K562 (cell line): ENCODE results near the gene BCAN. TPM values are rescaled to one million over a fixed set of nuclear protein-coding genes. Genes with fewer than 3 reads are reported as not detected.

Experiments
- ATAC-seq: fragments of 200-7000 bp; cut with Tn5 transposase; 3 replicates; pipeline ENCODE4 v1.9.1; 2020; ENCODE audit warnings: moderate library complexity
- BruUV-seq: library from RNA; stranded (reverse); fragments of 400-500 nt; replicated peaks from 2 replicates; lab custom pipeline; 2021; lab: Mats Ljungman, UMichigan
- CTCF ChIA-PET: fragments of 300-600 bp; formaldehyde crosslinking; extraction: SDS; loops from one replicate; lab custom pipeline; 2021; ENCODE audit warnings: low intra/inter-chr PET ratio; lab: Yijun Ruan, JAX
- POLR2A ChIA-PET: fragments of 300-600, 350-650 bp; sonication (Branson Sonifier 250); formaldehyde crosslinking; extraction: SDS; loops from one replicate; lab custom pipeline; 2021; ENCODE audit warnings: antibody characterized with exemption, inconsistent platforms; lab: Yijun Ruan, JAX
- DNase-seq, 4 experiments: peaks; one replicate each; pipeline versions ENCODE4 v3.0.0 to v3.0.0-alpha.2; 2011 to 2018; ENCODE audit warnings: low spot score in 3 of 4, mixed read lengths in 3 of 4; ENCODE audit errors: extremely low read depth in 1 of 4
- FAIRE-seq: peaks from 2 replicates; lab custom pipeline; 2011; peaks lifted over from hg19 to GRCh38; lab: Jason Lieb, UNC
- H2AFZ ChIP-seq: 2 replicates; pipeline ENCODE4 v1.6.0; 2011; ENCODE audit warnings: low read depth, low read length, control low read depth, inconsistent platforms
- H3K27ac ChIP-seq: fragments of 200-600 bp; 3 replicates; pipeline ENCODE4 v1.8.0; 2011; ENCODE audit warnings: low read depth, mild to moderate bottlenecking, control low read depth, inconsistent platforms, low read length, moderate library complexity, mixed read lengths; ENCODE audit errors: extremely low read depth
- H3K27me3 ChIP-seq, 2 experiments: fragments of 300-600 bp in 1 of 2; 2 replicates in 1 of 2; 3 replicates in 1 of 2; pipeline versions ENCODE4 v1.6.0 to v1.8.0; 2011; ENCODE audit warnings: inconsistent platforms in 2 of 2, low read length in 2 of 2, mild to moderate bottlenecking in 1 of 2, mixed read lengths in 1 of 2, moderate library complexity in 1 of 2; ENCODE audit not compliant: control insufficient read depth in 2 of 2, insufficient read depth in 2 of 2
- H3K36me3 ChIP-seq: fragments of 300-600 bp; 3 replicates; pipeline ENCODE4 v1.8.0; 2011; ENCODE audit warnings: mild to moderate bottlenecking, low read length, inconsistent platforms; ENCODE audit not compliant: control insufficient read depth, insufficient read depth
- H3K4me1 ChIP-seq, 2 experiments: fragments of 200-600 bp in 1 of 2; replicated peaks in 1 of 2; 2 replicates in 1 of 2; 3 replicates in 1 of 2; pipeline versions ENCODE4 v1.5.1 to v1.8.0; 2011; ENCODE audit warnings: inconsistent platforms in 2 of 2, low read length in 2 of 2, mild to moderate bottlenecking in 1 of 2, mixed read lengths in 1 of 2, moderate library complexity in 1 of 2; ENCODE audit not compliant: control insufficient read depth in 2 of 2, insufficient read depth in 2 of 2
- H3K4me2 ChIP-seq: 2 replicates; pipeline ENCODE4 v1.6.1; 2011; ENCODE audit warnings: low read length, control low read depth, inconsistent platforms, mixed read lengths; ENCODE audit not compliant: insufficient read depth
- H3K4me3 ChIP-seq: fragments of 200-600 bp; sonication (generic), shearing (Covaris generic); 2 replicates; pipeline ENCODE4 v1.5.1; 2016; ENCODE audit warnings: control low read depth, inconsistent platforms
- H3K79me2 ChIP-seq: fragments of 200-600 bp; 3 replicates; pipeline ENCODE4 v1.8.0; 2011; ENCODE audit warnings: low read length, inconsistent platforms; ENCODE audit not compliant: control insufficient read depth, insufficient read depth
- H3K9ac ChIP-seq, 2 experiments: 2 replicates each; pipeline versions ENCODE4 v1.6.0 to v1.6.1; 2011; ENCODE audit warnings: low read depth in 2 of 2, low read length in 2 of 2, control low read depth in 1 of 2, inconsistent platforms in 1 of 2, mild to moderate bottlenecking in 1 of 2, mixed read lengths in 1 of 2; ENCODE audit not compliant: insufficient read depth in 1 of 2
- H3K9me1 ChIP-seq: one replicate; pipeline ENCODE4 v1.6.0; 2011; ENCODE audit warnings: inconsistent platforms, mild to moderate bottlenecking, low read length, moderate library complexity; ENCODE audit not compliant: control insufficient read depth, insufficient read depth
- H3K9me3 ChIP-seq: replicated peaks from 2 replicates; pipeline ENCODE4 v1.5.1; 2011; ENCODE audit warnings: low read depth, low read length, inconsistent platforms; ENCODE audit not compliant: control insufficient read depth, insufficient read depth
- H4K20me1 ChIP-seq: replicated peaks from 2 replicates; pipeline ENCODE4 v1.6.1; 2011; ENCODE audit warnings: low read length, inconsistent platforms, mixed read lengths; ENCODE audit not compliant: control insufficient read depth, insufficient read depth
- CEBPB ChIP-seq: fragments of 450-650 bp; IDR thresholded peaks from 2 replicates; pipeline ENCODE4 v1.6.1; 2016; ENCODE audit warnings: missing genetic modification characterization, missing compliant biosample characterization
- KAT7 ChIP-seq: sonication (generic); formaldehyde crosslinking; IDR thresholded peaks from 2 replicates; pipeline ENCODE4 v1.8.0; 2022; ENCODE audit warnings: missing genetic modification reagents, mild to moderate bottlenecking, borderline replicate concordance
- SP1 ChIP-seq: sonication (generic); formaldehyde crosslinking; IDR thresholded peaks from 2 replicates; pipeline ENCODE4 v1.8.1; 2022; ENCODE audit warnings: mild to moderate bottlenecking, missing genetic modification reagents
- SPI1 ChIP-seq: IDR thresholded peaks from 2 replicates; pipeline ENCODE4 v1.6.1; 2011; ENCODE audit warnings: low read depth, low read length, control low read depth, borderline replicate concordance
- STAG1 ChIP-seq: sonication (generic); formaldehyde crosslinking; IDR thresholded peaks from 2 replicates; pipeline ENCODE4 v1.5.0; 2020; ENCODE audit warnings: missing genetic modification reagents, borderline replicate concordance
- ZNF121 ChIP-seq: sonication (generic); formaldehyde crosslinking; conservative IDR thresholded peaks from 2 replicates; pipeline ENCODE4 v1.8.0; 2022; ENCODE audit warnings: missing genetic modification reagents
- ZNF140 ChIP-seq: fragments of 250-450 bp; sonication (Bioruptor Pico); IDR thresholded peaks from 2 replicates; pipeline ENCODE4 v1.8.0; 2021; ENCODE audit warnings: moderate library complexity, mild to moderate bottlenecking, inconsistent platforms
- ZNF384 ChIP-seq: IDR thresholded peaks from 2 replicates; pipeline ENCODE4 v1.6.1; 2012; ENCODE audit warnings: low read depth, low read length, improper control_type of control experiment
- WGBS: fragments of 100-300 bp; shearing (Covaris generic); methylation state at CpG from one replicate; pipeline ENCODE4 v1.1.6; 2016; ENCODE audit warnings: low coverage, mixed read lengths; ENCODE audit not compliant: insufficient coverage; ENCODE audit errors: missing lambda C conversion rate; 5-methylcytosine and 5-hydroxymethylcytosine counted together
- in situ Hi-C: fragments of 300-500 bp; cut with MboI; formaldehyde crosslinking; loops from 4 replicates; pipeline ENCODE4 v1.15.0; 2018; ENCODE audit warnings: inconsistent platforms, mixed read lengths
- intact Hi-C: fragments of 100-400 bp; cut with micrococcal nuclease; formaldehyde crosslinking; loops from 2 replicates; pipeline ENCODE4 v1.14.2; 2022
- polyA plus RNA-seq, 8 experiments: library from polyadenylated mRNA; depleted of rRNA in 4 of 8; stranded (reverse) in 5 of 8; unstranded in 3 of 8; fragments of >200 nt; fragmentation: Nextera tagmentation in 2 of 8; fragmentation: Illumina TruSeq in 1 of 8; extraction: Ambion mirVana in 2 of 8; extraction: Trizol in 1 of 8; gene quantifications; 2 replicates each; pipeline versions ENCODE4 v1.2.1 to v1.2.3, GENCODE V29; 2011 to 2014; ENCODE audit warnings: inconsistent platforms in 1 of 8, missing spikeins in 1 of 8
- total RNA-seq, 7 experiments: library from RNA; depleted of rRNA in 6 of 7; stranded (reverse); fragments of >200 nt in 6 of 7; fragmentation: Illumina TruSeq in 2 of 7; extraction: Trizol in 2 of 7; gene quantifications; 2 replicates each; pipeline versions ENCODE4 v1.2.1 to v1.2.3, GENCODE V29; 2011 to 2021; ENCODE audit warnings: low replicate concordance in 1 of 7
- TF ChIP-seq, protein P1 (sequence below): sonication (generic); formaldehyde crosslinking; IDR thresholded peaks from 2 replicates; pipeline ENCODE4 v1.8.0; 2022; ENCODE audit warnings: mild to moderate bottlenecking, missing genetic modification reagents
- TF ChIP-seq, protein P2 (sequence below), 3 experiments: IDR thresholded peaks in 2 of 3; conservative IDR thresholded peaks in 1 of 3; 2 replicates each; pipeline ENCODE4 v1.5.1; 2011 to 2012; ENCODE audit warnings: low read length in 3 of 3, mild to moderate bottlenecking in 3 of 3, control low read depth in 2 of 3, improper control_type of control experiment in 1 of 3, inconsistent platforms in 1 of 3, low read depth in 1 of 3, mixed read lengths in 1 of 3, moderate library complexity in 1 of 3; ENCODE audit not compliant: insufficient read depth in 2 of 3

Gene BCAN
- total and polyA plus RNA-seq, 9 of the 15 experiments (the other 6 are each of a cell fraction or from before 2014, with no cell fraction given): 0.04 to 0.33 (median 0.14) TPM; not detected in 5

DNA sequence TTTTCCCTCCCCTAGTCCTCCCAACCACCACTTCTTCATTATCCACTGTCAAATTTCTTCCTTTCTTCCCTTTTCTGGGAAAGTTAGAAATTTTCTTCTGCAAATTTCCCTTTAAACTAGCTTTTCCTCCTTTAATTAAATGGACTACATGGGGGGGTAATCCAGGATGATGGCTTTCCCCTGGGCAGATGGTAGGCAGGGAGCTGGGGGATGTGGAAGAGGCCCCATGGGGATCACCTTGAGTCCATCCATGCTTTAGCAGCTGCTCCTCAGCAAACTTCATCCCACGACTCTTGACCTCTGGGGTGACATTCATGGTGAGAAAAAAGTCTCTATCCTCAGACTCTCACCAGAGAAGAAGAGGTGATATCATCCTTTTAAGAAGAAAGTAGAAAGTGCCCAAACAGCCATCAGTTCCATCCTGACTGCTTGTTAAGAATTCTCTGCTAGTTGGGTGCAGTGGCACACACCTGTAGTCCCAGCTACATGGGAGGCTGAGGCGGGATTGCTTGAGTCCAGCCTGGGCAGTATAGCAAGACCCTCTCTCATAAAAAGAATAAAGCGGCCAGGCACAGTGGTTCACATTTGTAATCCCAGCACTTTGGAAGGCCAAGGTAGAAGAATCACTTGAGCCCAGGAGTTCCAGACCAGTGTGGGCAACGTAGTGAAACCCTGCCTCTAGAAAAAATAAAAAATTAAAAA lies 43.0 kb upstream of the BCAN start:
- H3K4me3 ChIP-seq: no peak overlapping the region
- H4K20me1 ChIP-seq: no peaks in the 10 kb centered on the region
- H3K9me1 ChIP-seq: no peaks in the 10 kb centered on the region
- peaks cover 12% of the 10 kb centered on the region in 2 experiments; a peak in 4 of 5 replicates for H3K4me1 ChIP-seq
- ChIA-PET POLR2A (interaction anchor here (1.0 to 3.2 kb wide), 4 partner anchors 8 to 67 kb away, joined by 3 to 16 read pairs (median 4); partner anchors contain the start of gene NAXE), CTCF (no interaction called here)
- H3K4me2 ChIP-seq: no peak overlapping the region
- no TSS peak for BruUV-seq
- intact Hi-C loops (no loop called here), in situ Hi-C loops (no loop called here)
- no peaks in the 10 kb centered on the region for H3K27me3 ChIP-seq
- H3K9me3 ChIP-seq: no peaks in the 10 kb centered on the region
- H3K79me2 ChIP-seq: peaks cover 46% of the 10 kb centered on the region
- WGBS: 86% methylated on average over 4 of the region's 4 CpGs
- no peak overlapping the region for H3K27ac ChIP-seq
- no peak for DNase-seq
- H3K9ac ChIP-seq: no peak overlapping the region; a peak in 1 of 4 replicates
- no peak for ATAC-seq
- peaks cover 60% of the 10 kb centered on the region for H3K36me3 ChIP-seq
- no peak overlapping the region for H2AFZ ChIP-seq
- no peak for FAIRE-seq
- TF ChIP-seq KAT7 (CRISPR knock-in tag) (no peak), ZNF121 (CRISPR knock-in tag) (peak; percentile 64)

DNA sequence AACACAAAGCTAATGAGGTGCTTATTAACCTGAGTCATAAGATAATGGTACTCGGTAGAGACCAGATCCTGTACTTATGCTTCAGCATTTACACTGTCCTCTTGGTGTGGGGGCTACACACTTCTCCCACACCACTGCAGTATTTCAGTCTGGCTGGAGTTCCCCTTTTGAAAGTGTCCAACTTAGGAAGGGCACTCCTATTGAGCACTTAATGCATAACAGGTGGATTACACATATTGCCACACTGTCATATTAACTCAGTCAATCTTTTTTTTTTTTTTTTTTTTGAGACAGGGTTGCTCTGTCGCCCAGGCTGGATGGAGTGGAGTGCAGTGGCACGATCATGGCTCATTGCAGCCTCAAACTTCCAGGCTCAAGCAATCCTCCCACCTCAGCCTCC lies 42.1 kb upstream of the BCAN start:
- TF ChIP-seq ZNF384 (peak; percentile 51), ZNF140 (CRISPR knock-in tag) (no peak), CEBPB (tag) (peak; percentile 55), SP1 (CRISPR knock-in tag) (0 out of 2 replicates have a peak, but pooled peaks have one; percentile 34), STAG1 (CRISPR knock-in tag) (no peak), SPI1 (peak; percentile 95)
- TF ChIP-seq, protein P1, sequence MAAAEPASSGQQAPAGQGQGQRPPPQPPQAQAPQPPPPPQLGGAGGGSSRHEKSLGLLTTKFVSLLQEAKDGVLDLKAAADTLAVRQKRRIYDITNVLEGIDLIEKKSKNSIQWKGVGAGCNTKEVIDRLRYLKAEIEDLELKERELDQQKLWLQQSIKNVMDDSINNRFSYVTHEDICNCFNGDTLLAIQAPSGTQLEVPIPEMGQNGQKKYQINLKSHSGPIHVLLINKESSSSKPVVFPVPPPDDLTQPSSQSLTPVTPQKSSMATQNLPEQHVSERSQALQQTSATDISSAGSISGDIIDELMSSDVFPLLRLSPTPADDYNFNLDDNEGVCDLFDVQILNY (CRISPR knock-in tag): peak; percentile 55; the same call in 1 of the 2 replicates
- TF ChIP-seq, protein P2, sequence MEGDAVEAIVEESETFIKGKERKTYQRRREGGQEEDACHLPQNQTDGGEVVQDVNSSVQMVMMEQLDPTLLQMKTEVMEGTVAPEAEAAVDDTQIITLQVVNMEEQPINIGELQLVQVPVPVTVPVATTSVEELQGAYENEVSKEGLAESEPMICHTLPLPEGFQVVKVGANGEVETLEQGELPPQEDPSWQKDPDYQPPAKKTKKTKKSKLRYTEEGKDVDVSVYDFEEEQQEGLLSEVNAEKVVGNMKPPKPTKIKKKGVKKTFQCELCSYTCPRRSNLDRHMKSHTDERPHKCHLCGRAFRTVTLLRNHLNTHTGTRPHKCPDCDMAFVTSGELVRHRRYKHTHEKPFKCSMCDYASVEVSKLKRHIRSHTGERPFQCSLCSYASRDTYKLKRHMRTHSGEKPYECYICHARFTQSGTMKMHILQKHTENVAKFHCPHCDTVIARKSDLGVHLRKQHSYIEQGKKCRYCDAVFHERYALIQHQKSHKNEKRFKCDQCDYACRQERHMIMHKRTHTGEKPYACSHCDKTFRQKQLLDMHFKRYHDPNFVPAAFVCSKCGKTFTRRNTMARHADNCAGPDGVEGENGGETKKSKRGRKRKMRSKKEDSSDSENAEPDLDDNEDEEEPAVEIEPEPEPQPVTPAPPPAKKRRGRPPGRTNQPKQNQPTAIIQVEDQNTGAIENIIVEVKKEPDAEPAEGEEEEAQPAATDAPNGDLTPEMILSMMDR (IDR thresholded peaks at IDR 0.05 in 2 of 3, conservative IDR thresholded peaks at IDR 0.05 in 1 of 3; ENCODE audit: insufficient read depth in 2 of 3, low read depth in 1 of 3, low read length in 3 of 3): peak; percentile 23 to 38 (median 28); a peak in 3 of 6 replicates
- ATAC-seq: peak; percentile 70
- H3K27me3 ChIP-seq: no peaks in the 10 kb centered on the region
- H3K4me2 ChIP-seq: peak overlapping the region; percentile 97
- WGBS: 41% methylated on average over 3 of the region's 3 CpGs
- no peak overlapping the region for H3K27ac ChIP-seq
- H4K20me1 ChIP-seq: no peaks in the 10 kb centered on the region
- H3K9ac ChIP-seq: peak overlapping the region; percentile 35 to 93; a peak in 2 of 4 replicates
- peaks cover 12% of the 10 kb centered on the region in 2 experiments; a peak in 4 of 5 replicates for H3K4me1 ChIP-seq
- intact Hi-C loops: no loop called here
- ChIA-PET CTCF (interaction anchor here (0.6 kb wide), 1 partner anchor 117 kb away, joined by 3 read pairs; no protein-coding TSS in a partner anchor), POLR2A (interaction anchor here (0.6 to 3.2 kb wide), 4 partner anchors 9 to 1785 kb away, joined by 3 to 16 read pairs (median 4); partner anchors contain the start of gene NAXE)
- peak; percentile 11 for FAIRE-seq
- in situ Hi-C loops: loop anchor here (5.0 kb wide), 2 partner anchors 143 to 213 kb away; no protein-coding TSS in a partner anchor
- no peaks in the 10 kb centered on the region for H3K9me1 ChIP-seq
- H2AFZ ChIP-seq: no peak overlapping the region
- H3K4me3 ChIP-seq: peak overlapping the region; percentile 81; the same call in 1 of the 2 replicates
- peaks cover 46% of the 10 kb centered on the region for H3K79me2 ChIP-seq
- peaks cover 51% of the 10 kb centered on the region for H3K36me3 ChIP-seq
- no TSS peak for BruUV-seq
- peak in 1 of 4 experiments; percentile 46 for DNase-seq
- H3K9me3 ChIP-seq: no peaks in the 10 kb centered on the region
